Stimulated activated naive CD8-positive, alpha-beta T cell treated with anti-CD3 and anti-CD28 coated beads, Interleukin-15, Interleukin-2, amounts not matched to agents 100 U/mL and 50 U/mL, for 24 hours (primary cell): Measurements from ENCODE around the gene RNU1-2.
A peak's percentile ranks its signal among the peaks of the same experiment; 100 is the strongest.
"Not testable (repeated sequence)": the region's sequence is repeated elsewhere in the genome, so short reads cannot be mapped to it uniquely, and the experiment has no call there.

Experiments
- ATAC-seq: fragments of 150-1000 bp; cut with Tn5 transposase; one replicate; pipeline ENCODE4 v1.10.0; 2021
- DNase-seq: peaks from one replicate; pipeline ENCODE4 v3.0.0; 2021

The RNU1-2 gene

GRCh38 chr1:16907870-16908758 lies 12.3 kb downstream of the RNU1-2 start:
- ATAC-seq (no peak), DNase-seq (no peak)

DNA sequence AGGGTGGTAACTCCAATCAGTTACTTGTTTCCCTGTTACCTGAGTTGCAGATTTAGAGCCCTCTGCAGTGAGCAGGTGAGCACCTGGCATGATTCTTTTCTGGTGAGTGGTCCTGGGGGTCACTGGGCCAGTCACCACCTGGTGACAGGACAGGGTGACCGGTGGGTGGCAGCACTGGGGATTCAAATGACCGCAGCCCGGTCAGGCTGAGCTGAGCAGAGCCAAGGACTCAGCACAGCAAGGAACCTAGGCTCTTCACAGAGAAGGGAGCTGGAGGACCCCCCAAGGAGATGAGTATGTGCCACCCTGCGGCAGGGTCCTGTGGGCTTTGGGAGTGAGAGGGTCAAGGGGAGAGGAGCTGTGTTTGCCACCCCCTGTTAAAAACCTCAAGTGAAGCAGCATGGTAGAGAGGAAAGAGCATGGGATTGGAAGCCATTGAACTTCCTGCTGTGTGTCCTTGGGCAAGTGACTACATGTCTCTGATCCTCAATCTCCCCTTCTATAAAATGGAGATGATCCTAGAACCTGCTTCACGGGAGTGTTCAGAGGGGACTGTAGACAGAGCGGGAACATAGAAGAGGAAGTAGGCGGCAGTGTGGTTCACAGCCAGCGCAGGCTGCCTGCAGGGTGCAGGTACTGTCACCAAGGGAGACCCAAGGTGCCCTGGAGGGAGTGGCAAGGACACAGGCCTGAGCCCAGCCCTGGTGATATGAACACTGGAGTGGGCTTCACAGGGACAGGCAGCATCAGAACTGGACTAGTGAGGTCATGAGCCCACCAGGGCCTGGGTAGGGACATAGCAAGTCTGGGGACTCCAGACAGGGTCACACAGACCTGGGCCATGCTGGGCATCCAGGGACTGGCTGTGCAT lies 16.3 kb downstream of the RNU1-2 start:
- DNase-seq, ATAC-seq: not testable (repeated sequence)

DNA sequence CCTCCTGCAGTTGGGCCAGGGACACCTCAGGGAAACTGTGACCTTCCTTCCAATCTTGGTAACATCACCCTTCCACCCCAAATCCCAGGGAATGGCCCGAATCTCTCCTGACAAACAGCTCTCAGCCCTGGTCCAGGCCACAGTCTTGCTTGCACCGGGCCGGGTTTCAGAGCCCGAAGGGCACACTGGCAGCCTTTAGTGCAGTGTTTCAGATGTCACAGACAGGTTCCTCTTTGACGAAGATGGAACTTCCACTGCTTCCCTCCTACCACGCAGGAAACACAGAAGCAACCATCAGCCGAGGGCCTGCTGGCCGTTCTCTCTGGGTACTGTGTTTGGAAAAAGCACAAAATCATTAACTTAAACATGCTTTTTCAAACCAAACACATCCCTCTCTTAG lies 17.0 kb downstream of the RNU1-2 start:
- ATAC-seq, DNase-seq: not testable (repeated sequence)

- no peak for DNase-seq
- ATAC-seq, result no peak
These were observed 17.5 kb downstream of the RNU1-2 start for GRCh38 chr1:16913181-16913832.

DNA sequence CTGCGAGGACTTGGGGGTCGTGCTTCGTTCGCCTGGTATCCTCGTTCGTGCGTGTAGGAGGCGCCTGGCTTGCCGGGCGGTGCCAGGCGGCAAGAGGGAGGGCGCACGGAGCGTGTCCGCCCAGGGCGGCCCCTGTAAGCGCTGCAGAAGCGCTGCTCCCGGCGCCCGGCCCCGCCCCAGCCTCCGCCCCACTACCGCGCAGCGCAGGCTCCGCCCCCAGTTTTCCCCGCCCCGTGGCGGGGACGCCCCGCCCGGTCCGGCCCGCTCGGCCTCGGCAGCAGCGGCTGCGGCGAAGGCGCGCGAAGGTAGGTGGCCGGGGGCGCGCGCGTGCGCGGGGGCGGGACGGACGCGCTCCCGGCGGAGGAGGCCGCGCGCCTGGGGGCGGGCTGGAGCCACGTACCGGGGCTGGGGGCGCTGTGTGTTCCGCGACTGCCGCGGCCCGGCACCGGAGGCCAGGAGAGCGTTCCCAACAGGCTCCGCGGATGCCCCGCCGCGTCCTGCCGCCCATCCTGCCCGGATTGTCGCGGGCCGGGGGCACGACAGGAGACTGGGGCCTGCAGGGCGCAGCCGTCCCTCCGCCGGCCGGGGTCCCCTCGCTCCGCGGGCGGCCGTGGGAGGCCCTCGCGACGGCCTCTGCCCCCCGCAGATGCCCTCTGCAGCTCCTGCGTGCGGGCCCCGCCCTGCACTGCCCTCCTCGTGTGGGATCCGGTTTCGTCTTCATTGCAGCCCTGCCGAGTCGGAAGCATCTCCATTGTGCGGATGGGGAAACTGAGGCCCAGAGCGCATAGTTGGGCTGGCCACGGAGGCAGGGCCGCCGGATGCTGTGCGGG lies 18.3 kb downstream of the RNU1-2 start:
- ATAC-seq (peak; percentile 99), DNase-seq (peak; percentile 100)

DNA sequence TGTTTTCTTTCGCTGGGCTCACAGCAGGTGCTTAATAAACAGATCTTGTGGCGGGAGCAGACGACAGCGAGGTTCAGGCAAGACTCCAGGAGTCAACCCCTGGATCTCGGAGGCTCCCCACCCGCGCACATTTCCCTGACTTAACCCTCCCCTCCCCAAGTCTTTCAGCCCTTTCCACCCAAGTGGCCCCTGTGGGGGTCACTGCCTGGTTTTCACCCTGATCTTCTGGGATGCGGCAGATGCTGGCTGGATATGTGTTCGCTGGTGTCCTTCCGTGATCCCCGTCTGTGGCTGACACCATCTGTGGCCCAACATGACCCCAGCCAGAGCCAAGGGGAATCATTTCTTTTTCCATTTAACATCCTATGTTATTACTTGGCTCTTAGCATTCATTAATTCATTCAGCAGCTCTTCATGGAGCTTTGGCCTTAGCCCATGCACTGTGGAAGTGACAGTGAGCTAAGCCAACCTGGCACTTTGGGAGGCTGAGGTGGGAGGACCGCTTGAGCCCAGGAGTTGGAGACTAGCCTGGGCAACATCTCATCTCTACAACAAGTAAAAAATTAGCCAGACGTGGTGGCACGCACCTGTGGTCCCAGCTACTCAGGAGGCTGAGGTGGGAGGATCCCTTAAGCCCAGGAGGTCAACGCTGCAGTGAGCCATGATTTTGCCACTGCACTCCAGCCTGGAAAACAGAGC lies 19.3 kb downstream of the RNU1-2 start:
- ATAC-seq, DNase-seq: not testable (repeated sequence)

GRCh38 chr1:16915627-16915973 lies 19.8 kb downstream of the RNU1-2 start:
- DNase-seq (no peak), ATAC-seq (no peak)

- not testable (repeated sequence) for DNase-seq, ATAC-seq
These were observed 20.5 kb downstream of the RNU1-2 start for GRCh38 chr1:16916036-16916880.

- DNase-seq (no peak), ATAC-seq (no peak)
These were observed 22.6 kb downstream of the RNU1-2 start for GRCh38 chr1:16918371-16918770.

GRCh38 chr1:16918936-16919665 lies 23.3 kb downstream of the RNU1-2 start:
- not testable (repeated sequence) for ATAC-seq, DNase-seq

- DNase-seq (no peak), ATAC-seq (no peak)
These were observed 25.2 kb downstream of the RNU1-2 start for GRCh38 chr1:16920951-16921350.

DNA sequence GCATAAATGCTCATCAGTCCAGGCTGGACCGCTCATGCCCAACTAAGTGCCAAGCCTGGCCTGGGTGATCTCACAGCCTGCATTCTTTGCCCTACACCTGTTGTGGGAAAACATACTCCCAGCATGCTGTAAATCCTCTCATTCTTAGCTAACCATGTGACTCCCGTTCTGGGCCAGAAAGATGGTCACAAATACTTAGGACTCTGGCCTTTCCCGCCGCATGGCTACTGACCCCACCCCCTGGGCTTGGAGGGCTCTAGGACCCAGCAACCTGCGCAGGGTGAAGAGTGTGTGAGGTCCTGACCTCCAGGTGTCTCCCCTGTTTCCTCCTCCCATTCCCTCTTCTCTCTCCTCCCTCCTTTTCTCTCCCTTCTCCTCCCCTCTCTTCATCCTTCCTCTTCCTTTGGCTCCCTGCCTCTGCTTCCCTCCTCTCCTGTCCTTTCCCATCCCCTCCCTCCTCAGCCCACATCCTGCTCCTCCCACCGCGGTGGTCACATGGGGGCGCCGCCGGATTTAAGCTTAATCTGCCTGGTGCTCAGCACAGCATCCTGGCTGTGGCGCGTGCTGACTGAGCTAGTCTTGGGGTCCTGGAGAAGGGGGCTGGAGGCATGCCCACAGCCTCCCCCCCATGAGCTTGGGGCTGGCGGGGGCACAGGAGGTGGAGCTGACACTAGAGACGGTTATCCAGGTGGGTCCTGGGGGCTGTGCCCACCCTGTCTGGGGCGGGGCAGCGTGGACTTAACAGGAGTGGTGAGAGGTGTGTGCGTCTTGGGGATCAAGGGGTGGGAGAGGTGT lies 25.8 kb downstream of the RNU1-2 start, which contains the start of gene CROCC:
TSS of gene CROCC (plus strand) at position 541 of the 795 bp plus-strand sequence. CDS start at position 629, 88 bp downstream.
- DNase-seq (peak; percentile 81), ATAC-seq (peak; percentile 58)

DNA sequence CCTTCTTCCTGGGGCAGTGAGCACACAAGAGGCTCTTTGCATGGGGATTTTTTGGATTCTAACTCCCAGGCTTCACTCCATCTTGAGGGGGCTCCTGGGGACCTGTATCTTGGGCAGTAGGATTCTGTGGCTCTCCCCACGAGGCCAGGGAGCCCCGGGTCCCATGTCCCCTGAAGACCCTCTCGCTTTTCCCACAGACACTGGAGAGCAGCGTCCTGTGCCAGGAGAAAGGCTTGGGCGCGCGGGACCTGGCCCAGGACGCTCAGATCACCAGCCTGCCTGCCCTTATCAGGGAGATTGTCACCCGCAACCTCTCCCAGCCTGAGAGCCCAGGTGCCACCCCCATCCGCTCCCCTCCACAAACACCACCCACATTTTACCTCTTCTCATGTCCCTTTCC lies 26.7 kb downstream of the RNU1-2 start:
- no peak for DNase-seq
- no peak for ATAC-seq

DNA sequence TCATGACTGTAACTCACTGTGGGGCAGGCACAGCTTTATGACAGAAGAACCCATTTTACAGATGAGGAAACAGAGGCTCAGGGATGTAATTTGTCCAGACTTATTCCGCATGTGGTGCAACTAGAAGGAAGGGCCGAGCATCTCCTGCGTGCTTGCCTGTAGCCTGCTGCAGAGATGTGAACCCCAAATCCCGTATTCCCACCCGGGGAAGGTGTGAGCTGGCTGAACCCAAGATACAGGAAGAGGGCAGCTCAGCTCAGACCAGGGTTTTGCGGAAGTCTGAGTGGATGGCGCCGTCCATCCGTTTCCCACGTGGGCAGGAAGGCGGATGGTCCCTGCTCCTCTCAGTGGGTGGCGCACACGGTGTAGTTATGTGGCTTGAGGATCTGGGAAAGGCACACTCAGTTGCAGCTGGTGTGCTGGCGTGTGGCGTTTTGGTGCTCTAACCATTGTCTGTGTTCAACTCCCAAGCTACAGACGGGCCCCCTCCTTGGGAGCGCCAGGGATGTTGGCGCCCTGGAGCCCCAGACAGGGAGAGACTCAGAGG lies 27.2 kb downstream of the RNU1-2 start:
- no peak for ATAC-seq
- DNase-seq, result no peak

DNA sequence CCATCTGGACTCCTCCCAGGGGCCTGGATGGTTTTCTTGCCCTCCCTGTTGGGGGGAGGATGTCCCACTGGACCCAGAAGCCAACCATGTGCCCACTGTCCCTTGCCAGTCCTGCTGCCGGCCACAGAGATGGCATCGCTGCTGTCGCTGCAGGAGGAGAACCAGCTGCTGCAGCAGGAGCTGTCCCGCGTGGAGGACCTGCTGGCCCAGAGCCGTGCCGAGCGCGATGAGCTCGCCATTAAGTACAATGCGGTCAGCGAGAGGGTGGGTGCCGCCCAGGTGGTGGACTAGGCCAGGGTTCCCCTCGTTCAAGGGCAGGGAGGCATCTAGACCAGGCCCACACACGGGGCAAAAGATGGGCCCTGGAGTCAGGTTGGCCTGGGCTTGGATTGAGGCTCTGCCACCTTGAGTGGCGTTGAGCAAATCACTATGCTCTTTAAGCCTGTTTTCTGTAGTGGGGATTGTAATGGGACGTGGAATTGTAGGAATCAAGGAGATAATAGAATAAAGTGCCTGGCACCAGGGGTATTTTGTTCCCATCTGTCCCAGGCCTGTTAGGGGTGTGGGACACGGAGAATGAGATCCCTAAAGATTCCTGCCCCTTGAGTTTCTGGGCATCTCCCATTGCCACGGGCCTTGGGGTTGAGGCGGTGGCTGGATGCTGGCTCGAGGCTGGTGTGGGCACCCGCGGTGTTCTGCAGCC lies 28.6 kb downstream of the RNU1-2 start:
- DNase-seq (no peak), ATAC-seq (no peak)

GRCh38 chr1:16924919-16925477 lies 29.2 kb downstream of the RNU1-2 start:
- ATAC-seq (no peak), DNase-seq (no peak)
